NCI-H2029 (cell line): ENCODE results near the gene FHL3.
A peak's percentile ranks its signal among the peaks of the same experiment; 100 is the strongest.

Source experiments
- DNase-seq: peaks from one replicate; lab custom pipeline; 2025; lab: John Stamatoyannopoulos, UW

FHL3 gene, protein sequence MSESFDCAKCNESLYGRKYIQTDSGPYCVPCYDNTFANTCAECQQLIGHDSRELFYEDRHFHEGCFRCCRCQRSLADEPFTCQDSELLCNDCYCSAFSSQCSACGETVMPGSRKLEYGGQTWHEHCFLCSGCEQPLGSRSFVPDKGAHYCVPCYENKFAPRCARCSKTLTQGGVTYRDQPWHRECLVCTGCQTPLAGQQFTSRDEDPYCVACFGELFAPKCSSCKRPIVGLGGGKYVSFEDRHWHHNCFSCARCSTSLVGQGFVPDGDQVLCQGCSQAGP

DNA sequence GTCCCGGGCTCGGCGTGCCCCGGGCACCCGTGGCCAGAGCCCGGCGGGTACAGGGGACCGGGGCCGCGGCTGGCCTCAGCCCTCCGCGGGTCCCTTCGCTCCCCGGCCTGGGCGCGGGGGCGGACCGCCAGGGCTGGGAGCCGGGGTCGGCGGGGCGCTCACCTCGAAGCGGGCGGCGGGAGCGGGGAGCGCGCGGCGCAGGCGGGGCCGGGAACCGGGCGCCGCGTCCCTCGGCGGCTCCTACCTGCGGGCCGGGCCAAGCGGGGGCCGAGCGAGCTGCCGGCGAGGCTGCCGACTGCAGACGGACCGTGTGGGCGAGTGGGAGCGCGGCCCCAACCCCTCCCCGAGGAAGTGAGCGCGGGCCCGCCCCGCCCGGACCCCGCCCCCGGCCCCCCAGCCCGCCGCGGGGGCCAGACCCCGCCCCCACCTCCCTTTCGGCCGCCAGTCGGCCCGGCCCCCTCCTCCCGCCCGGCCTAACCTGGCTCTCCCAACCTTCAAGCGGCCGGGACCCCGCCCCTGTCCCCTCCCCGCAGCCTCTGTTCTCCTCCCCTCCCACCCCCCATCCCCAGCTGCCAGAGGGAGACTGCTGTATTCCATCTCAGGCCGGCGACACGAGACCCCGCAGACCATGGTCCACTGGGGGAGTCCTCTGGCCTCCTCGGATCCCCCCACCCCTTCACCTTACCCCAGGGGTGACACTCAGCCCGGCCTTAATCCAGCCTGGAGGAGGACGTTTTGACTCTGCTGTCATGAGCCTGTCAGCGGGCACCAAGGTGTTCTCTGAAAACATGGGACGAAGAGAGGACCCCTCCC lies at the start of gene FHL3:
Gene FHL3, minus strand, starts transcription at position 320 of the 813 bp plus-strand sequence. CDS start 6,102 bp downstream, outside the sequence.
- no peak for DNase-seq

DNA sequence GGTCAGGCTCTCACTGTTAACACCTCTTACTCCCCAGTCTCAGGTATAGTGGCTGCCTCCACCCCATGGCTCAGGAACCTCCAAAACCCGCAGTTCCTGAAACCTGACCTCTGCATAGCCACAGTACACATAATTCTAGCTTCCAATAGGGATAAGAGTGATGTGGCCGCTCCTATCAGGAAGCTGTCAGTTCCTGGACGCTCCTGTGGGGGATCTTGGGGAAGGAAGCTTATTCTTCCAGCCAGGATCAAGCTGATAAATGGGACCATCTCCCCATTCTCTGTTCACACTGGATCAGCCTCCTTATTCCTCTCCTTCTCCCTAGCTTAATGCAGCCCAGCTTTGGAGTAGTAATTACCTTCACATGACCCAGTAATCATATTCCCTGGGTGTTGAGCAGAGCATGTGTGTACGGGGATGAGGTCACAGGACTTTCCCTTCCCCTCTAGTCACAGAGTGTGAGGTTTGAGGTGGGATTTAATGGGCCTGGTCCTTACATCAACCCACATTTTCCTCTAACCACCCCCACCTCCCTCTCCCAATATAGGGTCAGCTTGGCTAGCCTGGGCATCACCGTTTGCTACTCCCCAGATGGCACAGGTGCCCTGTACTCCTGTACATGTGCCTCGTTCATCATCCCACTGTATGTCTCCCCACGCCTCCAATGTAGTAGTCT lies 48.2 kb upstream of the FHL3 start:
- DNase-seq, result peak; percentile 95

DNA sequence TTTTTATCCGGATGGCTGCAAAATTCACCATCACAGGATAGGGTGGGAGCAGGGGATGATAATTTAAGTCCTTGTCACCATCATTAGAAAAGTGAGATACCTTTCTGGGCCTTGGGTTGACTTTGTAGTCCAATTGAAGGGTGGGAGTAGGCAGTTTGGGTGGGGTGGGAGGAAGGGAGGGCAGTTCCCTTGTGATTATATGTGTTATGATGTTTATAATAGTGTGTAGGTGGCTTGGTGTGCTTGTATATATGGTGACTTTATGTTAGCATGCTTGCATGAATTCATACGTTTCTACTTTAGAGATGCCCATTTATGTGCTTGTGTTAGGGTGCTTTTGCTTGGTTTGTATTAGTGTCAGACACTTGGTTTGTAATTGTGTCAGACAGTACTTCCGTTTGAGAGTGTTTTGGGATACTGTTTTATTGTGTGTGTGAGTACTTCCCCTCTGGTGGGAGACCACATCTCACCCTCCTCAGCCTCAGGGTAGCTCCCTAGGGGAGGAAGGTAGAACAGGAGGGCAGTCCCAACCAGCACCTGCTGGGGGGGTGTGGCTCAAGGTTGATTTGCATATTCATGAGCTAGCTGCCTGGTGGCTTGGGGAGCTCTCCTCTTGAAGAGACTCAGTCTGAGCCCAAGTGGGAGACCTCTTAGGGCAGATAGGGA lies 47.6 kb upstream of the FHL3 start:
- peak; percentile 93 for DNase-seq

DNA sequence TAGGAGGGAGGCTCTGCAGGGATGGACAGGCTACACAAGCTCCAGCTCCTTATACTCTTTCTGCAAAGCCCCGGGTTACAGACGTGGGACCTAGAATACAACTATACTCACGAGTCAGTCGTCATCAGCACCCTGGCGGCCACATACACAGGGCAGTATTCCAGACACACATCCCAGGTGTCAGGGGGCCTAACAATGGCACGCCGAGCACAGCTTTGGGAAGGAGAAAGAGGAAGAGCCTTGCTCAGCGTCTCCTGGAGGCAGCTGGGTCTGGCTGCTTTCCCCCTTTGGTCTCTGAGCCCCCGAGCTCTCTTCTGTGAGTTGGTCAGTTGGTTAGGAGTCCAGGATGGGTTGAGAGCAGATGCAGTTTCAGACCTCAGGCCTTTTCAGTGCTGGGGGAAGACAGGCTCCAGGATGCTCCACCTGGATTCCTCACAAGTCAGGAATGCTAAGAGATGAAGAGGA lies 45.8 kb upstream of the FHL3 start:
- DNase-seq, result no peak

DNA sequence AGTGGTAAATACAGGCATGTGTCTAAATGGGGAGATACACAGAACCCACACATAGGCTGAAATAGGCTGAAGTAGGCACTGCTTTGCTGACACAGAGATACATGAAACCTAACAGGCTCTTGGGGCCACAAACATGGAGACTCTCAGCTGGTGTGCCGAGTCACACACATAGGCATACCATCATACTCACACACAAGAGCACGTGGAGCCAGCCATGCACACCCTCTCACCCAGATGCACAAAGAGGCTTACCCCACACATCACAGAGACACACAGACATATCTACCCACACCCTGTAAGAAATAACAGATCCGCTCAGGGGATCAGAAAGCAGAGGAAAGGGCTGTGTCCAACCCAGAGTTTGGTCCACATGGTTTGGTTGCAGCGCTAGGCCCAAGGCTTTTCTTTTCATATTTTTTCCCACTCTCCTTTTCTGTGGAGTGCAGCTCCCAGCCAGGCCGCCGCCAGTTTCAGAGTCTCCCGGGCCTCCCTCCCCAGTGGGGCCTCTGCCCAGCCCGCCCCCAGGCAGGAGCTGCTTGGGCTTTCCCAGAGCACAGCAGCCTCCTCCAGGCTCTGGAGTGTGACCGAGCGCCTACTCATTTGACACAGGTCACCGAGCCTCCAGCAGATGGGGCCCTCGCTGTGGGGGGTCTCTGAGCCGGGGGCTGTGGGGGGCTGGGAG lies 45.2 kb upstream of the FHL3 start:
- DNase-seq, result no peak

DNA sequence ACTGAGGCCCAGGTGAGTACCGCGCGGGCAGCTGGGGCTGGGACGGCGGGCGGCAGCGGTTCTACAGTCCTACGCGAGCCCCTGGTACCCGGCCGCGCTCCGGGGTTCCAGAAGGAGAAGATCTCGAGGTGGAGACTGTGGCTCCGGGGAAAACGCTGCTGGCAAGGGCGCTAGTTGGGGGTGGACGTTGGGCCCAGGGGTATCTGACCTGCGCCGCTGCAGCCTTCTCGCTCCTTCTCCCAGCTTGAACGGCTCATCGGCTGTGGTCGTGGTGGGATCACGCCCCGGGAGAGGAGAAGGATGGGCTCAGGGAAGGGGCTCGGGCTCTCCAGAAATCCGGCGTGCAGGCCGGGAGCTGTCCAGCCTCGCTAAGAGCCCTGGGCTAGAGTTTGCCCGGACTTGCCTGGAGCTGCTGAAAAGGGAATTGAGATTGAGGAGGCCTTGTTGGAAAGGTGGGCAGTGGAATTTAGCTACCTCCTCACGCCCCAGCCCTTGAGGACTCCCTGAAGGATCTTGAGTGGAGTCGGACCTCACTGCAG lies 42.4 kb upstream of the FHL3 start:
- no peak for DNase-seq

DNA sequence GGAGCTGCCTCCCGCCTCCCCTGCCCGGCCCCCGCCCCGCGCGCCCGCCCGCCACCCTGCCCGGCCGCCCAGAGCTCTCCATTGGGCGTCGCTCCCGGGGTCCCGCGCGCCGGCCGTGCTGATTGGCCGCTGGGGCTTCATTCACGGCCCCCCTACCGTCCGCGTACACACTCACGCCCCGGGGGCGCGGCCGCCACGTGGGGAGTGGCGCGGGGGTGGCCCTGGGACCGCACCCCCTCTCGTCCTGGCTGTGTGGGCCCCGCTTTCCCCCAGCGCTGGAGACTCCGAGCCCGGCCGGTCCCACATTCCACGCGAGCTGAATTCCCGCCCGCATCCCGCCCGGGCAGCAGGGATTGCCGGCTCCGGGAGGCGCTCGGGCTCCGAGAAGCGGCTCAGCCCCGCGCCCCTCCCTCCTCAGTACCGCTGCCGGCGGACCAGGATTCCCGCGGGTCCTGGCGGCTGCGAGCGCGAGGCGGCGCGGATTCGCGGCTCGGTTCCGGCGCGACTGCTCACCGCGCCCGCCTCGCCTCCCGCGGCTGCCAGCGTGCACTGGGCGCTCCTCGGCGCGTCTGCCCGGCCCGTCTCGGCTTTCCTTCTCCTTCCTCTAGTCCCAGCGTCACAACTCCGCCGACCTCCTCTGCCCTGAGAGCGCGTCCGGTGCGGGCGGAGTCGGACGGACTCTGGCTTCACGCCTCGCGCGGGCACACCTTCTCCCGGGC lies 41.7 kb upstream of the FHL3 start:
- peak; percentile 93 for DNase-seq

DNA sequence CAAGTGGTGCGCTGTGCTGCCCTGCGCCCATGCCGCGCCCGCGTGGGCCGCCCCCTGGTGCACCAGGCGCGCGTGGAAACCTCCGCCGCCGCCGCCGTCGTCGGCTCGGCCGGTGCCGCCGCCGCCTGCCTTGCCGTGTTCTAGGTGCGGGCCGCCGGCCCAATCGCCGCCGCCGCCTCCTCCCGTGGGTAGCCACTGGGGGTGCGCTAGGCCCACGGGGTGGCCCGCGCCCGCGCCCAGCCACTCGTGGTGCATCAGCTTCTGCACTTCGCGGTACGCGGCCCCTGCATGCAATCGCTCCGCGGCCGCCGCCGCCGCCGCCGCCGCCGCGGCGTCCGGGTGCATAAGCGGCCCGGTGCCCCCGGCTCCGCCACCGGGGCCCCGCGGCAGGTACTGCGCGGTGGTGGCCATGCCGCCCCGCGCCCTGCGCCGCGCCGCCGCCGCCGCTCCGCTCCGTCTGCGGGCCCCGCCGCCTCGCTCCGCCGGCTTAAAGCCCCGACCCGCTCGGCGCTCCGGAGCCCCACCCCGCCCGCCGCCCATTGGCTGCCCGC lies 41.1 kb upstream of the FHL3 start, which contains the start of gene POU3F1:
Gene POU3F1, minus strand, starts transcription at position 461 of the 551 bp plus-strand sequence. Its CDS starts 50 bp downstream, at position 411.
- no peak for DNase-seq

DNA sequence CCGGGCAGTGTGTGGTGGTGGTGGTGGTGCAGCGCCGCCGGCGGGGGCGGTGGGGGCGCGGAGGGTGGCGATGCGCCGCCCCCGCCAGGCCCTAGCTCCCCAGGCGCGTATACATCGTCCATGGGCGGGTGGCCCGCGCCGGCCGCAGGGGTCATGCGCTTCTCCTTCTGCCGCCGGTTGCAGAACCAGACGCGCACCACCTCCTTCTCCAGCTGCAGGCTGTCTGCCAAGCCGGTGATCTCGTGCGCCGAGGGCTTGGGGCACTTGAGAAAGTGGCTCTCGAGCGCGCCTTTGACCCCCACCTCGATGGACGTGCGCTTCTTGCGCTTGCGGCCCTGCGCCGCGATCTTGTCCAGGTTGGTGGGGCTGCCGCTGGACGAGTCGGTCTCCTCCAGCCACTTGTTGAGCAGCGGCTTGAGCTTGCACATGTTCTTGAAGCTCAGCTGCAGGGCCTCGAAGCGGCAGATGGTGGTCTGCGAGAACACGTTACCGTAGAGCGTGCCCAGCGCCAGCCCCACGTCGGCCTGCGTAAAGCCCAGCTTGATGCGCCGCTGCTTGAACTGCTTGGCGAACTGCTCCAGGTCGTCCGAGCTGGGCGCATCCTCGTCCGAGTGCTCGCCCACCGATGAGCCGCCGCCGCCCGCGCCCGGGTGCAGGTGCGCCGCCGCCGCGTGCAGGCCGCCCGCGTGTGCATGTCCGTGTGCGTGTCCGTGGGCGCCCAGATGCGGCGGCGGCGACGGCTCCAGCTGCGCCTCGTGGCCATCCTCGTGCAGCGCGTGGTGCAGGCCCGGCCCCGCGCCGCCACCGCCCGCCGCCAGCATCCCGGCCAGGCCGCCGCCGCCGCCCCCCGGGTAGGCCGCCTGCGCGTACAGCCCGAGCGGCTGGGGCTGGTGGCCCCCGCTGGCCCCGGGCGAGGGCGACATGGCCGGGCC lies 40.4 kb upstream of the FHL3 start:
- DNase-seq, result peak; percentile 69

DNA sequence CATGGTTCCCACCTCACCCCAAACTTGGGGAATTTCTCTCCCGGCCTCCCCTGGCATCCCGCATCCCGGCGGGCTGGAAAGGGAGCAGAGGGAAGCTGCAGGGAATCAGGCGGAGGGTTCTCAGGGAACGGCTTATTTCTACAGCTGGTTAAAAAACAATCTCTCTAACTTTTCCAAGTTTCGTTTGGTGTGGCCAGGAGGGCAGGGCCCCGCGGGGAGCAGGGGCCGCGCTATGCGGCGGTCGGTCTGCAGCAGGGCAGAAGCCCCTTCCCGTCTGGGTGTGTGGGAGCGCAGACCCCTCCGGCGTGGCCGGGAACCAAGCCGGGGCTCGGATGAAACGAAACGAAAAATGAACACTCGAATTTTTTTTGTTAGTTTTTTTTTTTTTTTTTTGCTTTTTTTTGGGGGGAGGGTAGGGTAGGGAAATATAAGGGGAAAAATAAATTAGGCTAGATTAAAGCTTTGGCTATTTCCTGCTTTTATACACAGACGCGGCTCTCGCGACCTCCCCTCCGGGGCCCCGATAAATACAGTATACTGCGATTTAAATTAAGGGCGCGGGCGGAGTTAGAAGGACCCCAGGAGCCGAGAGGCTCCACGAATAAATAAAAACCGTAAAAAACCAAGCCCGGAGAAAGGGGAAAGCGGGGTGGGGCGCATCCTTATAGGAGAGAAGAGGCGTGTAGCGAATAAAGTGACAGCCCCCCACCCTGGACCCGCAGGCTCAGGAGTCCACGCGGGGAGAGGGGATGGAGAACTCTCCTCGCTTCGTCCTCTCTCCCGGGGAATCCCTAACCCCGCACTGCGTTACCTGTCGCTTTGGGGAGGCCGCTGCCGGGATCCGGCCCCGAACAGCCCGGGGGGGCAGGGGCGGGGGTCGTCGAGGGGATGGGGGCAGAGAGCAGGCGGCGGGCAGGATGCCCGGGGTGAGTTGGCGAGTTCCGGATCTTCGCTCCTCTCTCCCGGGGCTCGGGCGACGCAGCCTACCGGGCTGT lies 39.2 kb upstream of the FHL3 start:
- DNase-seq, result no peak

DNA sequence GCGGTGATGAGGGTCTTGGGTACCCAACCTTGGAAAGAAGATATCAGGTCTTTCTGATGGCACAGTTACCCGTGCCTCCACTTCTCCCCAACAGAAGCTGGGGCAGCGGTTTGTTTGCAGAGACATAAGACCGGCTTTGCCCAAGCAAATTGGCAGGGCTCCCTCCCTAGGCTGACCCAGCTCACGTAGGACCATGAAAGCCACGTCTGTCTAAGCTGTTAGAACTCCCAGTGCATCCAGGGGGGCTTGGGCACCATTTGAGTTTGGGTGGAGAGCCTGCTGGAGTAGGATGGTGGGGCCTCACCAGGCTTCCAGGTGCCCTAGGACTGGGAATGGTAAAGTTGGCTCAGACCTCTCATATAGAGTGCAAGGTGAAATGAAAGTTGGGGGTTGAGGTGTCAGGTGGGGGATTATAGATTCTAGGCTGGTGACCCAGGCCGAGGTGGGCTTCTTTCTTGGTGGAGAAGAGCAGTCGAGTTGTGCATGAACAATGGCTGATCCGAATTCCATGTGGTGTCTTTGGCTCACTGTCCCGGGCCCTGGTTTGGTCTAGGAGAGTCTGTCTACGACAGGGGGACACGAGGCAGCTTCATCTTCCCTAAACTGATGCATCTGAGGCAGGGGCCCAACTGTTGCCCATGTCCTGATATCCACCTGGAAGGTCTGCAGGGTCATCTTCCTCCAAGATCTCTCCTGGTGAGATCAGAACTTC lies 37.9 kb upstream of the FHL3 start:
- DNase-seq, result no peak

DNA sequence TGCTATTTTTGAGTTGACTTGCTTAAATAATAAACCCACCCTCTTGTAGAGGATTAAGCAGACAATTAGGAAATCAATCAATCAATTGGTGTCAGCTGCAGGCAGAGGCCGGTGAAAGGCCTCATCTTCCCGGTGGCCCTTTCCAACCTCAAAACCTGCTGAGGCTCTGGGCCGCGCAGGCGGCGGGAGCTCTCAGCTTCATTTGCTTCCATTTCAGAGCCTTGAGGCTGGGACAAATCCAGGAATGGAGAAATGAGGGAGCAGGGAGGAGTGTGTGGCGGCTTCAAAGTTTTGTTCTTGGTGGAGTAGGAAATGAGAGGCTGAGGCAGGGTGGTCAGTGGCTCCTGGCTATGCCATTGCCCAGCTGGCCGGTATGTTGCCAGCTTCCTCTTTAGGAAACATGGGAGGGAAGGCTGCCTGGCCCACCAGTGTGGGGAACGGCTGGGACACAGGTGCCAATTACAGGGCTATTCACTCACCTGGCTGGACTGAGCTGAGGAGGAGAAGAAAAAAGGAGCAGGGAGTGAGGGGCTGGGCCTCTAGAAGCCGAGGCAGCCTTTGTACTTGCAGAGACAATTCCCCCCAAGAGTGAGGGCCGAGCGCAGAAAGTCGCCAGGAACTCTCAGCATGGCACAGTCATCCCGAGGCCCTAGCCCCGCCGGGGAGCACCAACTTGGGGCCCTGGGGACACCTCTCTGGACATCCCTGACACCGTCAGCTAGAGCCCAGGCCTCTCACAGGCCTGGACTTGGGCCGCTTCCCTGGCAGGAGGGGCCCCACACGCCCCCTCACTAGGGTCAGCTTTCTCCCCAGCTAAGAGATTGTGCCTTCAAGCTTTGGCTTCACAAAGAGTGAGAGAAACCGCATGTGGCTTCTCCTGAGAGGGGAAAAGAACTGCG lies 36.9 kb upstream of the FHL3 start:
- no peak for DNase-seq

DNA sequence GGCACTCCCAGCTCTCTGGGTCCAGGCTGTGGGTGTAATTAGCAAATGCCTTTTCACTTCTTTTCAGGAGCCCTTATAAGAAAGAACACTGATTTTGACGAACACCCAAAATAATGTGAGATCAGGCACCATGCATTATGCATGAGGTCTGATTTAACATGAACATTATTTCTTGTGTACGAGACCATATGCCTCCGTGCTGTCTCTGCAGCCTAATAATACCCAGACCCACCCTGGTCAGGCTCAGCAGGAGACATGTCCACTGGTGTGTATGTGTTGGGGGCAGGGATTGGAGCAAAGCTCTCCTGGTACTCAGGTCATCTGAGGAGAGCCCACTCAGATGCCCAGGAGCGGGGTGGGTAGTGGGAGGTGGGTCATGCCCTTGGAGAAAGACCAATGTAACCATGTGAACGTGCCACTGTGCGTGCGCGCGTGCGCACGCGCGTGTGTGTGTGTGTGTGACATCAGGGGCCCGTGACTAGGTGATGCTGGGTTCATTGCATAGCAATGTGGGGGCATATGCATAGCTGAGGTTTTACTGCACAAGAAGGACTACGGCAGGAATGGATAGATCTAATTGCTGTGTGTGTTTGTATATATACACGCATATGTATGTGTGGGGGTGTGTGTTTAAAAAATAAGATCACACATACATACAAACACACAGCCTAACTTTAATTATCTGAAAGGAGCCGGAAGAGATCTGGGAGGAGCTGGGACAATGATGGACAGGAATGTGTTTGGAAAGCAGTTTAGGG lies 34.2 kb upstream of the FHL3 start:
- DNase-seq, result no peak

DNA sequence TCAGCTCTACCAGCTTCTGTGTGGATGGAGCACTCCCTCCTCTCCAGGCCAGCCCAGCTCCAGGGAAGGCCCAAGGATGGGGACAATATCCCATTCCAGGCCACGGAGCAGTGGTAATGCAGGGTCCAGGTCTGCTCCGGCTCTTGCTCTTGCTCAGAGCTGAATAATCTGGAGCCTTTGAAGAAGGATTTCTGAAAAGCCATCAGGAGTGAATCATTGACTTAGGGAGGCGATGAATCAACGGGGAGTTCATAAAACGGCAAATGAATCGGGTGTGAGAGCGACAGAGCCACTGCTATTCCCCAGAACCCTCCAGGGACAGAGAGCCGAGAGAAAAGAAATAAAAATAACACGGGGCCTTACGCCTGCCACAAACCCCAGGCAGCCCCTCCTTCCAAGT lies 33.5 kb upstream of the FHL3 start:
- DNase-seq, result no peak

DNA sequence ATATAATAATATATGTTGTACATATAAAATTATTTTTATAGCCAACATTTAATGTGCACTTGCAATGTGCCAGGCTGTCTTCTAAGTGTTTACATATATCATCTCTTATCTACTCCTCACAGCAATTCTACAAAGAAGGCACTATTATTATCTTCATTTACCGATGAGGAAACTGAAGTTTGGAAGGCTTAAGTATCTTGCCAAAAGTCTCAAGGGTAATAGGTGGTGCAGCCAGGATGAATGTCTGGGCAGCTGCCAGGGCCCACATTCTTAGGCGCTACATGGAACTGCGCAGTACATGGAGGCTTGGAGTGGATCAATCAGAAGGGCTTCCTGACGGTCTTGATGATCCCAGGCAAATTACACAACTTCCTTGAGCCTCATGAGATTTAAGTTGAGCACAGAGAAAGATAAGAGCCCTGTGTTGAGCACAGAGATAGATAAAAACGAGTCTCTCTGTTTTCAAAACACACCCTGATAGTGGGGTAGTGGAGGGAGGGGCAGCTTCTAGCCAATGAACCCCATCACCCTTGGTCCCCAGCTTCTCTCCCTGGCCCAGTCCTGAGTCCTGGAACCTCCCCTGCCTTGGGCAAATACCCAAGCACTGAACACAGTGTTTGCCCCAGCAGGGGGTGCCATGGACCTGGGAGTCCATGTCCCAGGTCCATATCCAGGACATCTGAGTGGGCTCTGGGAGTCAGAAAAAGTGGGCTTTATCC lies 32.1 kb upstream of the FHL3 start:
- peak; percentile 66 for DNase-seq
